ENCODE measurements around the gene ATPAF1. TPM values are rescaled to one million over a fixed set of nuclear protein-coding genes. Genes with fewer than 3 reads are reported as not detected.

Gene ATPAF1
- total and polyA plus RNA-seq, 9 donors = 42.5 to 59.4 (median 50.8) TPM

- no CpG with 5 or more reads among the region's 2 CpGs for WGBS (ENCODE audit: insufficient coverage)
- Histone ChIP-seq H3K9me3 (replicated peaks; ENCODE audit: control insufficient read depth, low read depth, low read length) (no peaks in the 10 kb centered on the region), H3K4me3 (ENCODE audit: low read length) (no peak overlapping the region), H3K27ac (ENCODE audit: low read length) (no peak overlapping the region), H3K36me3 (ENCODE audit: control insufficient read depth, insufficient read depth, low read length) (peaks cover 52% of the 10 kb centered on the region), H3K27me3 (ENCODE audit: control insufficient read depth, insufficient read depth, low read length) (no peaks in the 10 kb centered on the region), H3K4me1 (ENCODE audit: control insufficient read depth, insufficient read depth, low read length) (peaks cover 7% of the 10 kb centered on the region)
- no peak for DNase-seq
Measured at GRCh38 chr1:46684670-46685069, 16.5 kb upstream of the ATPAF1 start.

GRCh38 chr1:46682064-46682463 lies 13.9 kb upstream of the ATPAF1 start:
- Histone ChIP-seq H3K36me3 (ENCODE audit: control insufficient read depth, insufficient read depth, low read length) (peaks cover 48% of the 10 kb centered on the region), H3K4me1 (ENCODE audit: control insufficient read depth, insufficient read depth, low read length) (no peaks in the 10 kb centered on the region), H3K4me3 (ENCODE audit: low read length) (no peak overlapping the region), H3K9me3 (replicated peaks; ENCODE audit: control insufficient read depth, low read depth, low read length) (no peaks in the 10 kb centered on the region), H3K27me3 (ENCODE audit: control insufficient read depth, insufficient read depth, low read length) (no peaks in the 10 kb centered on the region), H3K27ac (ENCODE audit: low read length) (no peak overlapping the region)
- DNase-seq = no peak
- WGBS (ENCODE audit: insufficient coverage) = no CpG with 5 or more reads among the region's 1 CpG

GRCh38 chr1:46681333-46682034 lies 13.3 kb upstream of the ATPAF1 start:
- H3K4me3 ChIP-seq (ENCODE audit: low read length) = no peak overlapping the region
- H3K27me3 ChIP-seq (ENCODE audit: control insufficient read depth, insufficient read depth, low read length) = no peaks in the 10 kb centered on the region
- no peak for DNase-seq
- peaks cover 48% of the 10 kb centered on the region for H3K36me3 ChIP-seq (ENCODE audit: control insufficient read depth, insufficient read depth, low read length)
- H3K4me1 ChIP-seq (ENCODE audit: control insufficient read depth, insufficient read depth, low read length) = no peaks in the 10 kb centered on the region
- H3K9me3 ChIP-seq (replicated peaks; ENCODE audit: control insufficient read depth, low read depth, low read length) = no peaks in the 10 kb centered on the region
- no peak overlapping the region for H3K27ac ChIP-seq (ENCODE audit: low read length)
- WGBS (ENCODE audit: insufficient coverage) = no CpG with 5 or more reads among the region's 1 CpG

- no peak overlapping the region for H3K4me3 ChIP-seq (ENCODE audit: low read length)
- no peaks in the 10 kb centered on the region for H3K27me3 ChIP-seq (ENCODE audit: control insufficient read depth, insufficient read depth, low read length)
- DNase-seq = no peak
- no peak overlapping the region for H3K27ac ChIP-seq (ENCODE audit: low read length)
- H3K9me3 ChIP-seq (replicated peaks; ENCODE audit: control insufficient read depth, low read depth, low read length) = no peaks in the 10 kb centered on the region
- no peaks in the 10 kb centered on the region for H3K4me1 ChIP-seq (ENCODE audit: control insufficient read depth, insufficient read depth, low read length)
- H3K36me3 ChIP-seq (ENCODE audit: control insufficient read depth, insufficient read depth, low read length) = peaks cover 54% of the 10 kb centered on the region
- no CpG with 5 or more reads among the region's 6 CpGs for WGBS (ENCODE audit: insufficient coverage)
Measured at GRCh38 chr1:46679789-46680573, 11.8 kb upstream of the ATPAF1 start.

- no peaks in the 10 kb centered on the region for H3K9me3 ChIP-seq (replicated peaks; ENCODE audit: control insufficient read depth, low read depth, low read length)
- H3K27ac ChIP-seq (ENCODE audit: low read length) = no peak overlapping the region
- H3K4me3 ChIP-seq (ENCODE audit: low read length) = no peak overlapping the region
- H3K27me3 ChIP-seq (ENCODE audit: control insufficient read depth, insufficient read depth, low read length) = no peaks in the 10 kb centered on the region
- no CpG with 5 or more reads among the region's 1 CpG for WGBS (ENCODE audit: insufficient coverage)
- H3K4me1 ChIP-seq (ENCODE audit: control insufficient read depth, insufficient read depth, low read length) = no peaks in the 10 kb centered on the region
- DNase-seq = no peak
- H3K36me3 ChIP-seq (ENCODE audit: control insufficient read depth, insufficient read depth, low read length) = peaks cover 43% of the 10 kb centered on the region
Measured at GRCh38 chr1:46677339-46677738, 9.2 kb upstream of the ATPAF1 start.

- no CpG with 5 or more reads among the region's 1 CpG for WGBS (ENCODE audit: insufficient coverage)
- Histone ChIP-seq H3K36me3 (ENCODE audit: control insufficient read depth, insufficient read depth, low read length) (peaks cover 38% of the 10 kb centered on the region), H3K4me3 (ENCODE audit: low read length) (no peak overlapping the region), H3K9me3 (replicated peaks; ENCODE audit: control insufficient read depth, low read depth, low read length) (no peaks in the 10 kb centered on the region), H3K27ac (ENCODE audit: low read length) (no peak overlapping the region), H3K27me3 (ENCODE audit: control insufficient read depth, insufficient read depth, low read length) (no peaks in the 10 kb centered on the region), H3K4me1 (ENCODE audit: control insufficient read depth, insufficient read depth, low read length) (no peaks in the 10 kb centered on the region)
- no peak for DNase-seq
Measured at GRCh38 chr1:46676531-46676930, 8.4 kb upstream of the ATPAF1 start.

- H3K4me1 ChIP-seq (ENCODE audit: control insufficient read depth, insufficient read depth, low read length) = no peaks in the 10 kb centered on the region
- no peak overlapping the region for H3K4me3 ChIP-seq (ENCODE audit: low read length)
- H3K27ac ChIP-seq (ENCODE audit: low read length) = no peak overlapping the region
- H3K9me3 ChIP-seq (replicated peaks; ENCODE audit: control insufficient read depth, low read depth, low read length) = no peaks in the 10 kb centered on the region
- WGBS (ENCODE audit: insufficient coverage) = no CpG with 5 or more reads among the region's 1 CpG
- peaks cover 35% of the 10 kb centered on the region for H3K36me3 ChIP-seq (ENCODE audit: control insufficient read depth, insufficient read depth, low read length)
- no peaks in the 10 kb centered on the region for H3K27me3 ChIP-seq (ENCODE audit: control insufficient read depth, insufficient read depth, low read length)
- no peak for DNase-seq
Measured at GRCh38 chr1:46675549-46676314, 7.6 kb upstream of the ATPAF1 start.

- Histone ChIP-seq H3K36me3 (ENCODE audit: control insufficient read depth, insufficient read depth, low read length) (peaks cover 26% of the 10 kb centered on the region), H3K4me1 (ENCODE audit: control insufficient read depth, insufficient read depth, low read length) (no peaks in the 10 kb centered on the region), H3K27me3 (ENCODE audit: control insufficient read depth, insufficient read depth, low read length) (no peaks in the 10 kb centered on the region), H3K4me3 (ENCODE audit: low read length) (no peak overlapping the region), H3K9me3 (replicated peaks; ENCODE audit: control insufficient read depth, low read depth, low read length) (no peaks in the 10 kb centered on the region), H3K27ac (ENCODE audit: low read length) (no peak overlapping the region)
- 86% methylated on average over 1 of the region's 4 CpGs for WGBS (ENCODE audit: insufficient coverage)
- no peak for DNase-seq
Measured at GRCh38 chr1:46673749-46674182, 5.6 kb upstream of the ATPAF1 start.

GRCh38 chr1:46672696-46673095 lies 4.5 kb upstream of the ATPAF1 start:
- Histone ChIP-seq H3K9me3 (replicated peaks; ENCODE audit: control insufficient read depth, low read depth, low read length) (no peaks in the 10 kb centered on the region), H3K36me3 (ENCODE audit: control insufficient read depth, insufficient read depth, low read length) (peaks cover 23% of the 10 kb centered on the region), H3K27ac (ENCODE audit: low read length) (no peak overlapping the region), H3K27me3 (ENCODE audit: control insufficient read depth, insufficient read depth, low read length) (no peaks in the 10 kb centered on the region), H3K4me1 (ENCODE audit: control insufficient read depth, insufficient read depth, low read length) (peaks cover 4% of the 10 kb centered on the region), H3K4me3 (ENCODE audit: low read length) (no peak overlapping the region)
- DNase-seq = no peak
- 48% methylated on average over 3 of the region's 8 CpGs for WGBS (ENCODE audit: insufficient coverage)

- Histone ChIP-seq H3K27ac (ENCODE audit: low read length) (no peak within 1 kb of the TSS), H3K36me3 (ENCODE audit: control insufficient read depth, insufficient read depth, low read length) (peaks cover 14% of the 10 kb centered on the region), H3K9me3 (replicated peaks; ENCODE audit: control insufficient read depth, low read depth, low read length) (no peaks in the 10 kb centered on the region), H3K27me3 (ENCODE audit: control insufficient read depth, insufficient read depth, low read length) (no peaks in the 10 kb centered on the region), H3K4me3 (ENCODE audit: low read length) (no peak within 1 kb of the TSS), H3K4me1 (ENCODE audit: control insufficient read depth, insufficient read depth, low read length) (peaks cover 10% of the 10 kb centered on the region)
- no peak for DNase-seq
- 79% methylated on average over 2 of the region's 3 CpGs for WGBS (ENCODE audit: insufficient coverage)
Measured at GRCh38 chr1:46671554-46671953, 3.4 kb upstream of the ATPAF1 start, which contains the start of gene TEX38. TEX38 (plus strand) TSS chr1:46671854; CDS start chr1:46671935, 81 bp downstream.
